Hematopoietic multipotent progenitor cell treated with erythropoietin and hydrocortisone succinate and interleukin-3 and kit ligand, for 8 days (in vitro differentiated cells): ENCODE results near the gene PIGU.
"Not testable (repeated sequence)": the region's sequence is repeated elsewhere in the genome, so short reads cannot be mapped to it uniquely, and the experiment has no call there.

Source experiments
- DNase-seq: peaks from one replicate; pipeline ENCODE4 v3.0.0-alpha.2; 2015

PIGU gene

DNA sequence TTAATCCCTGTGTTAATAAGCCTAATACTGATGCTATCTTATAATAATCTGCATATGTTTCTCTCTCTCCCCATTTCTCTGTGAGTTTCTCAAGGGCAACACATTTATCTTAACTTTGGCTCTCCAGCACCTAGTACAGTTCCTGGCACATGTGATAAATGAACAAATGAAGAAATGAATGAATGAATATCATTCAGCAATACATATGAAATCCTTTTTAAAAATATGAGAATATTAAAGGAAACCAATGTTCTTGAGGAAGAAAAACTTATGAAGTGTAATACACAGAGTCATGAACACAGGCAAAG is 55.9 kb downstream of the PIGU start:
- DNase-seq, result no peak

DNA sequence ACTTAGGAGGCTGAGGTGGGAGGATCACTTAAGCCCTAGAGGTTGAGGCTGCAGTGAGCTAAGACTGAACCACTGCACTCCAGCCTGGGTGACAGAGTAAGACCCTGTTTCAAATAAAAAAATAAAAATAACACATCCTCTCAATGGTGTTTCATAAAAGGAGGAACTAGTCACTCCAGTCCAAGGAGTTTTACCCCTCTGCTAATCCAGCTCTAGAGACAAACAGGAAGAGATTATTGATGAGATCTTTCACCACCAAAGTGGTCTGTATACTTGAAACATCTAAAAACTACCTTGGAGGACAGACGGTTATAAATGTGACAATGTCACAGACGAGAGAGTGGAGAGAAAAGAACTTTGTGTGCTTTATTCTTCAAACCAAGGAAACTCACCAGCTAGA is 58.2 kb downstream of the PIGU start:
- DNase-seq, result no peak

DNA sequence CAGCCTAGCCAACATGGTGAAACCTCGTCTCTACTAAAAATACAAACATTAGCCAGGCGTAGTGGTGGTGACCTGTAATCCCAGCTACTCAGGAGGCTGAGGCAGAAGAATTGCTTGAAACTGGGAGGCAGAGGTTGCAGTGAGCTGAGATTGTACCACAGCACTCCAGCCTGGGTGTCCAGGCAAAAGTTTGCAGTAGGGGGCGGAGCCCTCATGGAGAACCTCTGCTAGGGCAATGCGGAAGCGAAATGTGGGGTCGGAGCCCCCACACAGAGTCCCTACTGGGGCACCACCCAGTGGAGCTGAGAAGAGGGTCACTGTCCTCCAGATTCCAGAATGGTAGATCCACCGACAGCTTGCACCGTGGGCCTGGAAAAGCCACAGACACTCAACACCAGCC is 60.0 kb downstream of the PIGU start:
- DNase-seq, result not testable (repeated sequence)

DNA sequence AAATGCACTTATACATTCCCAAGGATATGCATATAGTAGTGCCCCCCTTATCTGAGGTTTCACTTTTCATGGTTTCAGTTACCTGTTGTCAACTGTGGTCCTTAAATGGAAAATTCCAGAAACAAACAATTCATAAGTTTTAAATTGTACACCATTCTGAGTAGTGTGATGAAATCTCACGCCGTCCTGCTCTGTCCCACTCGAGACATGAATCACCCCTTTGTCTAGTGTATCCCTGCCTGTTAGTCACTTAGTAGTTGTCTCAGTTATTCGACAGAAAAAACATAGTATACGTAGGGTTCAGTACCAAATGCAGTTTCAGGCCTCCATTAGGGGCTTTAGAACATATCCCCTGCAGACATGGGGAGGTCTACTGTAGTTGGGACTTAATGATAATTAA is 61.4 kb downstream of the PIGU start:
- DNase-seq, result no peak

GRCh38 chr20:34611976-34612375 is 64.9 kb downstream of the PIGU start:
- DNase-seq, result not testable (repeated sequence)

GRCh38 chr20:34607066-34607465 is 69.8 kb downstream of the PIGU start:
- no peak for DNase-seq

DNA sequence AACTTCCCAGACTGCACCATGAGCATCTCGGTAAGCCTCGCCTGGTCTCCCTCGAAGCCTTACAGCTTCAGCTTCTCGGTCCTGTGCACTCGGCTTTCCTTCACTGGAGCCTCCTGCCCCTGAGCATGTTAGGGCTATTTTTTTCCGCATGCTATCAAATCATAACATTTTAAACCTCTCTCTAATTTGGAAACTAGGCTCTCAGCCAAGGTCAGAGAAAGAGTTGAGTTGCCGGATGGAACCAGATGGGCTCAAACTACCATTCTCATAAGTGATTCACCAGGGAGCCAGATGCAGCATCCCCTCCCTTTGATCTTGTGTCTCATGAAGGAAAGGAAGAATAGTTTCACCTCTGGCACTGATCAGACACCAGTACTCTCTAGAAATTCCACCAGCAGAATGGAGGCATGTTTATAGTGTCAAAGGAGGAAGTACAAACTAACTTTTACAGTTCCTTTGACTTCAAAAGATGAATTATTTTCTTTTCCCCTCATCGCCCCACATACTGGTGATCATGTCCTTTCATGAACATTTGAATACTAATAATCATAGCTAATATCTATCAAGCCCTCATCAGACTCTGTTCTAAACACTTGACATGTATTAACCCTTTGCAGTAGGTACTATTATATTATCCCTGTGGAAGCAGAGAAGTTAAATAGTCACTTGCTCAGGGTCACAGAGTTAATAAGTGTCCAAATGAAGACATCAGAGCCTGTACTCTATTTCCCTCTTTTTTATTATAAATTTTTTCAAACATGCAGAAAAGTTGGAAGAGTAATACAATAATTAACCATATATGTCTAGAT is 71.7 kb downstream of the PIGU start:
- DNase-seq, result no peak

DNA sequence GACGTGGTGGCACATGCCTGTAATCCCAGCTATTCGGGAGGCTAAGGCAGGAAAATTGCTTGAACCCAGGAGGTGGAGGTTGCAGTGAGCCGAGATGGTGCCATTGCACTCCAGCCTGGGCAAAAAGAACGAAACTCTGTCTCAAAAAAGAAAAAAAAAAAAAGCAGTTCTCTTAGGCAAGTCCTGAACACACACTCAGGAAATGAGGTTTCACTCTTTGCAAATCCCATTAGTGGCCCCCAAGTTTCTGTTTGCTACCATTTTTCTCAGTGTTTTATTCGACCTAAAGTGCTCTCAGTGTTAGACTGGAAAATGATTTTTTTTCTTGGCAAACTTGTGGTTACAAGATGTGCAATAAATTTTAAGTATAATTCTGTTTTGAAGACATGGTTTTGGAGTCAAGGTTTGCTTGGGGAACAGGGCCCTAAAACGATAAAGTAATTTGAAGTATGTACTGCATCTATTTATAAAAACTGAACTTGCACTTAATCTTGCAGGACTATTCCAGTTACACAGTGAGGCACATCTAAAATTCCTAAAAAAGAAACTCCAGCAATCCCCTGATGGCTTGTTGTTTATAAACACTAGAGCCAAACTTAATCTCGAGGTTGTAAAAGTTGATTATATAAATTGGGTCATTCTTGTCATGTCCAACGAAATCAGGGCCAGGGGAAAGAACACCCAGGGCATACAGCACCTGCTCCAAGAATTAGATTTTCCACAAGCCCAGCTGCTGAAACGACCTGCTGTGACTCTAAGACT is 75.8 kb downstream of the PIGU start:
- no peak for DNase-seq

- DNase-seq, result no peak
Measured at GRCh38 chr20:34595377-34596184, 81.3 kb downstream of the PIGU start.

DNA sequence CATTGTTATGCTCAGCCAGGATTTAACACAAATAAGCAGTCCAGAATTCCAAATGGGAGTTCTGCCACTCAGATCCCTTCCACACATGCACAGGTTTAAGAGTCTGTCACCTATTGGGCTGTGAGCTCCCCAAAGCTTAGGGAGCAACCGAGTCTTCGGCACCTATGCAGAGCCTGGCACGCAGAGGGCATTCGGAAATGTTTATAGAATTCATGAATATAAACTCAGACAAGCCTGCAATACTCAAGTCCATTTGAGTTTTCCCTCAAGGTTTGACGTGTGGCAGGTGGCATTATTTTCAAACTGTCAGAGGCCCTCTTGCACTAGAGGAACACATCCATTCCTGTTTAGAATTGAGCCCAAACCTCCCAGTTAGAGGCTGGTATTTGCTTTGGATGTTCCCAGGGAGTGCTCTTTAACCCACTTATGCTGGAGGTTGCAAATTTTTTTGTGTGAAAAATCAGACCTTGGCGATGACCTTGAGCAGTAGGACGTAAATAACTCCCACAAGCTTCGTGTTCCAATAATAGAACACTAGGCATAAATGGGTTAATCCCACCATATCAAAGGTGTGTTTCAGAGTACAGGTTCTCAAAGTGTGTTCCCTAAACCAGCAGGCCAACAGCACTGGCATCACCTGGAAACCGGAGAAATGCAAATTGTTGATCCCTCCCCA is 90.3 kb downstream of the PIGU start:
- DNase-seq, result no peak

DNA sequence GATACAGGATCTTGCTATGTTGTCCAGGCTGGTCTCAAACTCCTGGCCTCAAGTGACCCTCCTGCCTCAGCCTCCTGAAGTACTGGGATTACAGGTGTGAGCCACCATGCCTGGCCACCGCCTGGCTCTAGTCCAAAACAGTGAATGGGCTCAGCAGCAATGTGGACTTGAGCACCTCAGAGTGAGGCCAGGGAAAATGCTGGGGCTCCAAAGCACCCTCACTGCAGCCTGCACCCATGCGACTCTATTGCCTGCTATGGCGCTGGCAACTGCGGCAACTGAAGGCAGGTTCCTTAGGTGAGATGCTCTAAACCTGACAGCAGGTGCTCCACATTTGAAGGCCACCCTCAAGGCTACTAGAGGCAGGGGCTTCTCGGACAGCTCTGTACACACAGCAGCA is 91.9 kb downstream of the PIGU start:
- no peak for DNase-seq

GRCh38 chr20:34583544-34583943 is 93.3 kb downstream of the PIGU start:
- no peak for DNase-seq

GRCh38 chr20:34582911-34583310 is 94.0 kb downstream of the PIGU start:
- no peak for DNase-seq

GRCh38 chr20:34582221-34582620 is 94.7 kb downstream of the PIGU start:
- no peak for DNase-seq

DNA sequence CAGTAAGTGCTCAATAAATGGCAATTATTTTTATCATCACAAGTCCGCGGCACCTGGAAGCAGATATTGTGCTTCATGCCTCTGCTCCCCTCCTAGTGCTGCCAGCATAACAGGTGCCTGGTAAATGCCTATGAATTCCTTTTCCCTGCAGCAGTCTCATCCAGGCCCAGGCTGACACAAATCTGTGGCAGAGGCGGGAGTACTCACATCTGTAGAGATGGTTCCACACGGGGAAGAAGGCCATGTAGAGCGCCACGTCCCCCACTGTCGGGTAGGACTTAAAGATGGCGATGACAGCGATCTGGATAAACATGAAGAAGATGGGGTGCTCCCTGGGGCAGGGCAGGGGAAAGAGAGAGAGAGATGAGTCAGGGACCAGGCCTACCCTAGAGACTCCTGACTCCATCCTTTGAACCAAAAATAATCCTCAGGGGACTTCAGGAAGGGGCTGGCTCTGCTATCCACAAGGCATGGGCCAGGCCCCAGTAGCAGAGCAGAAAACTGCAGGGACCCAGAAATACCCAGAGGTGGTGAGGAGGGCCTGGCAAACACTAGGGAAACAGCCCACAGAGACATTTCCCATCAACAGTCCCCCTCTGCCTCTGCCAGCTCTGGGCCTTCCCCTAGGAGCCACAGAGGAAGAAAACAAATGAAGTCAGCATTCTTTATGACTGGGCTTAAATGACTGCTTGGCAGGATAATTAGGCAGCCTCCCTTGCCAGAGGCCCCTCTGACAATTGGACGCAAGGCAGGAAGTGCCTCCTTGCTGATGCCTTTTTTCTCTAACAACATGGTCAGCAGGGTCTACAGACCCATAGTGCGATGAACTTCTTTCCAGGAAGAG is 95.3 kb downstream of the PIGU start:
- no peak for DNase-seq

DNA sequence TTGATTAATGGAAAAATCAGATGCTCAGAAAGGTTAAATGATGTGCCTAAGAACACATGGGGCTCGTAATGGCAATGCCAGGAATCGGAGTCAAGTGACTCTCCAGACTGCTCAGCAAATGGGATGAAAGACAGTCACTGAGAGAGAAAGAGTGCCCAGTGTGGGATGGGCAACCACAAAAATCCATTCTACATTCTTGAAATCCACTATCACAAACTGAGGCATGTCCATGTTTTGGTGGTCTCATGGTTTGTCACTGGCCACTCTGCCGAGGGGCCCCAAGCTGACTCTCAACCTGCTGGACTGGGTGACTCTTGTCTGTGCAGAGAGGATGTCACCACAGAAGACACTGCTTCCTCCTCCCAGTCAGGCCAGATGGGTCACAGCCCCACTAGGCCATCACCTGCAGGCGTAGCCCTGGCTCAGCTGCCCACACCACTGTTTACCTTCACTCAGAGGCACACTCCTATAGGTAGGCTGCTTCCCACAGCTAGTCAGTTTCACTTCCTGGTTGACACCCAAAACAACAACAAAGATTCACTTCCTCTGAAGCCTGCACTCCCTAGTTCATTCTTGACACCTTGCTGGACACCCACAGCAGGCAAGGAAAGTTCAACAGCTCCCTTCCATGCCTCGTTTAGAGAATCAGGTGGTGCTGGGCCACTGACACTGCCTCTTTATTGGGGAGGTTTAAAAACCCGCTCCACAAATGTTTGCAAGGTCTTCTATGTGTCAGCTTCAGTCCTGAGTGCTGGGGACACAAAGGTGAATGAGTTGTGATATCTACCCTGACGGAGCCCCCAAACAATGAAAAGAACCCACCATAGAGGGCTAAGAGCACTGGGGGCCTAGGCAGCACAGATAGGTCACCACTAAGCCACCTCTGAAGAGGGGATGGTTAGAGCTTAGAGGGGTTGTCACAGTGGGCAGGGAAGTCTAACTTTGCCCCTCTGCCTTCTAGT is 96.6 kb downstream of the PIGU start:
- no peak for DNase-seq

DNA sequence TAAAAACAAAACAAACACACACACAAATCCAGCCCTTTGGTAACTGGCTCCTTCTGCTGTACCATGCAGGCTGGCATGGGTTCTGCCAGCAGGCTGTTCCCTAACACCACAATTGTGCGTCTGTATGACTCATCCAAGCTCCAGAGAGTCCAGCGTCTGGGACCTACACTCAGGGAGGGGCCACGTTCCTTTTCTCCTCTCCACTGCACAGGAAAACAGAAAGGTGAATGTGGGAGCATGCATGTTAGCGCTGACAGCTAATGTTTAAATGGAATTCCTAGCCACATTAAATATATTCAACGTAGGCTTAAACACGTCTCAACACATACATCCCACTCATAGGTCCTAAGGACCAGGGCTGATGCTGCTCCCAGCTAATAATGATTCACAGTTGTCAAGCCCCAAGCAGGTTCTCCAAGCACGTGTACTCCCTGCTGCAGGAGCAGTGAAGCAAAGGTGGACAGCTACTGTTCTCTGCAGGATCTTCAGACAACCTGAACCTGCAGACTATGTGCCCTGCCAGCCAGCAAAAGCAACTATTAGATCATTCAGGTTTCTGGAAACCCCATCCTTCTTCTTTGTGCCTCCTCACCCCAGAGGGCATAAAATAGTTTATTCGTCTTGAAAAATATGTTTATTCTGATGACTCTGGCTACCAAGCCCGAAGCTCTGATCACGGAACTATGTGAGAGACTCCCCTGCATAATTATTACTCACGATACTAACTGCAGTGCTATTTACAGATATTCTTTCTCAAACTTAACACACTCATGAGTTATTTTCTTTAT is 97.5 kb downstream of the PIGU start:
- no peak for DNase-seq

DNA sequence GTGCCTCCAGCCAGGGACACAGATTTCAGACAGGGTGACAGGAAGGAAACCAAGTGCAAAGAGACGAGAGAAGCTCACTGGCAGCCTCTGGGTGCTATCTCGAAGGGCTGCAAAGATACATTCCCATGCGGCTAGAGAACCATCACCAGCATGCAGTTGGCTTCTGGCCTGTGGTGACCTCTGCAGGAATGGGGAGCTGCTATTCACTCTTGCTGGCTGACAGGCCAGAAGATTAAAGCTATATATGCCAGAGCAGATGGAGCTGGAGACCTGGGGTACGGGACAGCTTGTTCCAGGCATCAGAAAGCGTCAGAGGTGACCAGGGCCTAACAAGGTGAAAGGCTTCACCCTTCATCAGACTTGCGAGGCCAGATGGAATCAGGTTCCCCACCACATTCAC is 98.4 kb downstream of the PIGU start:
- no peak for DNase-seq

DNA sequence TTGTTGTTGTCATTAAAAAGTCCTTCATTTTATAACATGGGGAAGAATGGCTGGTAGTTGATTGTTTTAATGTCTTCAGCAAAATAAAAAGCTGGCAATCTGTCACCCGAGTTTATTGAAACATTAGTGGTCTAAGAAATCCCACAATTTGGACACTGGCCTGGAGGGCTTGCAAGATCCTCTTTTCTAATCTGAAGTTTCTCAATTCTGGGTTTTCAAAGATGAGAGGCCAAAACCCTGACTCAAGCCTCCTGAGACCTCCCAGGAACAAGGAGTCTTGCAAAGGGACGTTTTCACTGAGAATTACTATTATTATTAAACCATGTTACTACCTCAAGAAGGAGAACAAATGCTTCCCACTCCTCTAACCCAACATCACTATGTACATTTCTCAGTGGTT is 98.9 kb downstream of the PIGU start:
- no peak for DNase-seq

GRCh38 chr20:34577061-34577460 is 99.8 kb downstream of the PIGU start:
- DNase-seq, result no peak
